HUES64 (cell line): ENCODE results near the gene ACADS.

Source experiments
- H3K27ac ChIP-seq: 2 replicates; pipeline ENCODE4 v1.7.0; 2013; ENCODE audit warnings: low read depth, low read length, inconsistent platforms
- H3K27me3 ChIP-seq: 2 replicates; pipeline ENCODE4 v1.6.1; 2013; ENCODE audit warnings: mild to moderate bottlenecking, low read length; ENCODE audit not compliant: insufficient read depth
- H3K36me3 ChIP-seq: 2 replicates; pipeline ENCODE4 v1.6.1; 2013; ENCODE audit warnings: mild to moderate bottlenecking, low read length; ENCODE audit not compliant: insufficient read depth
- H3K4me1 ChIP-seq: 2 replicates; pipeline ENCODE4 v1.6.1; 2013; ENCODE audit warnings: mild to moderate bottlenecking, low read length, moderate library complexity; ENCODE audit not compliant: insufficient read depth
- H3K4me3 ChIP-seq: 2 replicates; pipeline ENCODE4 v1.5.1; 2013; ENCODE audit warnings: mild to moderate bottlenecking, low read length, moderate library complexity
- H3K9ac ChIP-seq: 2 replicates; pipeline ENCODE4 v1.6.1; 2013; ENCODE audit warnings: mild to moderate bottlenecking, low read depth, low read length
- H3K9me3 ChIP-seq: 2 replicates; pipeline ENCODE4 v1.6.1; 2013; ENCODE audit warnings: low read depth, low read length; ENCODE audit not compliant: insufficient read depth
- WGBS: fragments of 150-250, 120-280 bp; methylation state at CpG from one replicate; pipeline ENCODE4 v1.1.7; 2013; ENCODE audit warnings: missing lambda C conversion rate; 5-methylcytosine and 5-hydroxymethylcytosine counted together

The ACADS gene

GRCh38 chr12:120759591-120760348, 34.1 kb downstream of the ACADS start:
- H3K27me3 ChIP-seq: no peaks in the 10 kb centered on the region
- H3K9me3 ChIP-seq: no peaks in the 10 kb centered on the region
- H3K27ac ChIP-seq: no peak overlapping the region
- WGBS: 89% methylated on average over 26 of the region's 27 CpGs
- H3K9ac ChIP-seq: no peak overlapping the region
- peaks cover 29% of the 10 kb centered on the region for H3K36me3 ChIP-seq
- peaks cover 14% of the 10 kb centered on the region for H3K4me1 ChIP-seq
- no peak overlapping the region for H3K4me3 ChIP-seq

DNA sequence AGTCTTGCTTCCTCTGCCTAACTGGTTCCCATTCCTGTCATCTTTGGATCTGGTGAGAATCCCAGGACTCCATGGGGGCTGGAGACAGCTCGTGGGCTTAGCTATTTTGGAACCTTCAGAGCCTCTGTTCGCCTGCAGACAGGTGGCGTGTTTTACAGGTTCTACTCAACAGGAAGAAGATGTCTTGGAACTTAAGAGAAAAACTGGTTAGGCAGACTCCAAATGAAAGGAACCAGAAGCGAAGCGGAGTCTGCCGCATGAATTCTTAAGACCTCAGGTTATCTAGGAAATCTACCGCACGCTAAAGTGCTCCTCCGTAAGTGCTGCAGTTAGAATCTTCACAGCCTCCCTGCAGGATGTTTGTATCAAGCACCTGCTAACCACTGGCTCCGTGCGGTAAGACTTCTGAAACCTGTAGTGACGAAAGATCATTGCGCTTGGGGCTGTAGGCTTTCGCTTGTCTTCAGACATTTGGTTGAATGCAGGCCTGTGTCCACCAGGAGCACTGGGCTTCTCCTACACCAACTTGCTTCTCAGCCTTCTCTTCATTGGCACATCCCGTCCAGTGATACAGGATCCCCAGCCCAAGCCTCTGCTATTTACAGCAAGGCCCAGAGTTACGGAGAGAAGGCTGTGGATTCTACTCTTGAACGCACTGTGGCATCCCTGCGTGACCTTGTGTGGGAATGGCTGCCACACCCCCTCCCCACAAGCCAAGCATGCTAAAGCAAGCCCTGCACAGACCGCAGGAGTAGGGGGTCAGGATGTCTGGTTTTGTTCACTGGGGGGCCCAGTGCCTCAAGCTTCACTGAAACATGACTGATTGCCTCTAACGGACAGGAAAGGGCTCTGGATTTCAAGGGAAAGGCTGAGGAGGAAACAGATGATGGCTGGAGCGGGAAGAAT, 35.0 kb downstream of the ACADS start:
- Histone ChIP-seq H3K27ac (no peak overlapping the region), H3K4me3 (no peak overlapping the region), H3K36me3 (peaks cover 36% of the 10 kb centered on the region), H3K9me3 (no peaks in the 10 kb centered on the region), H3K9ac (no peak overlapping the region), H3K4me1 (peaks cover 14% of the 10 kb centered on the region), H3K27me3 (no peaks in the 10 kb centered on the region)
- 86% methylated on average over 21 of the region's 21 CpGs for WGBS

DNA sequence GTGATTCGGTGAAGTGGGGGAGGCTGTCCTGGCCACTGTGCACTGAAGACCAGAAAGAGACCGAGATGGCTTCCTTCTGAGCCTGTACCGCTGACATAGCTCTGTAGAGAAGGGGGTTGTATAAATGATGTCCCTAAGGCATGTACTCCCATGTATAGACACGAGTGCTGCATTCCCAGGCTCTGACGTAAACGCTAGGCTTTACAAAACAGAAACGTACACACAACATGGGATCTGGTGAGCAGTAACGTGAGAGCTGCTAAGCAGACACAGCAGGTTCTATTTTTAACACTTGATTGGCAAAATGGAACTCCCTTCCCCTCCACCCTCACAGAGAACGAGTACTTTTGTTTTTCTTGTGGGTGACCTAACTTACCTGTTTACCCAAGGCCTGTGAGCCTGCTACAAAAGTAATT, 35.9 kb downstream of the ACADS start:
- H3K36me3 ChIP-seq: peaks cover 45% of the 10 kb centered on the region
- 96% methylated on average over 9 of the region's 9 CpGs for WGBS
- H3K4me3 ChIP-seq: no peak overlapping the region
- no peak overlapping the region for H3K27ac ChIP-seq
- H3K9me3 ChIP-seq: no peaks in the 10 kb centered on the region
- H3K9ac ChIP-seq: no peak overlapping the region
- H3K27me3 ChIP-seq: no peaks in the 10 kb centered on the region
- peaks cover 14% of the 10 kb centered on the region for H3K4me1 ChIP-seq

DNA sequence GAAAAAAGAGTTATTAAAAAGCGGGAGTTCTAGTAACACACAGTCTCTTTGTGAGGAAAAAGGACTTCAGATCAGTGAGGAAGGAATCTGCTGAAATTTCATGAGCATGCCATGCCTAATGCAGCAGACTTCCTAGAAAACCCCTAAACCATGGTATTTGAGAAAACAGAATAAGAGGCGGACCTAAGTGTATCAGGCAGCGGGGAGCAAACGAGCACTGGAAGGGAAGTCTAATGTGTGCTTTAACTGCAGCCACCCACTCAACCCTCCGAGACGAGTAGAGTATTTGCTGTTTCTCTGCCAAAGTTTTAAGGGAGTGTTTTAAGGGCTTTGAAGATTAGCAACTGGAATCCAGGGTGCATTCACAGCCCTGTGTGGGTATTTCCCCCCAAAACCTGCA, 36.5 kb downstream of the ACADS start:
- WGBS: 93% methylated on average over 6 of the region's 6 CpGs

GRCh38 chr12:120763250-120763649, 37.6 kb downstream of the ACADS start:
- WGBS: 63% methylated on average over 3 of the region's 3 CpGs
- Histone ChIP-seq H3K36me3 (peaks cover 63% of the 10 kb centered on the region), H3K9ac (no peak overlapping the region)

More for the DNA sequence above, 36.5 kb downstream of the ACADS start:
- no peak overlapping the region for H3K9ac ChIP-seq
- no peaks in the 10 kb centered on the region for H3K9me3 ChIP-seq
- H3K4me1 ChIP-seq: peaks cover 14% of the 10 kb centered on the region
- no peaks in the 10 kb centered on the region for H3K27me3 ChIP-seq
- no peak overlapping the region for H3K27ac ChIP-seq
- peaks cover 51% of the 10 kb centered on the region for H3K36me3 ChIP-seq
- no peak overlapping the region for H3K4me3 ChIP-seq

DNA sequence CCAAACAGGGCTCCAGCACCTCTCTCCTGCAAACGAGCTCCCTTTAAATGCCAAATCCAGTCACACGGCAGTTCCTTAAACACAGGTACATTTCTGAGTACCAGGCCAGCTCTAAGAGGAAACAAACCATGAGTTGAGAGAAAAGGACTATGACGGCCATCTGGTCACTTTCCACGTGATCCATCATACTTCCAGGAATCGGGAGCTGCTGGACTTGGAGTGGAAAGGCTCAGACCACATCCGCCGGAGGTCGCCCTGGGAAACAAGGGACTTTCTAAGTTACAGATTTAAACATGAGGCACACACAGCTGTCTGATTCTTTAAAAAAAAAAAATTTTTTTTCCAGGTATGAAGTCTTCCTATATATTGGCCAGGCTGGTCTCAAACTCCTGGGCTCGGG, 39.2 kb downstream of the ACADS start:
- H3K4me3 ChIP-seq: no peak overlapping the region
- H3K9me3 ChIP-seq: no peaks in the 10 kb centered on the region
- no peak overlapping the region for H3K27ac ChIP-seq
- H3K4me1 ChIP-seq: peaks cover 2% of the 10 kb centered on the region; the same call in 1 of the 2 replicates
- H3K27me3 ChIP-seq: no peaks in the 10 kb centered on the region
- H3K9ac ChIP-seq: no peak overlapping the region
- H3K36me3 ChIP-seq: peaks cover 72% of the 10 kb centered on the region
- 94% methylated on average over 9 of the region's 9 CpGs for WGBS

More at GRCh38 chr12:120763250-120763649, 37.6 kb downstream of the ACADS start:
- no peak overlapping the region for H3K4me3 ChIP-seq
- peaks cover 14% of the 10 kb centered on the region for H3K4me1 ChIP-seq
- no peak overlapping the region for H3K27ac ChIP-seq
- no peaks in the 10 kb centered on the region for H3K9me3 ChIP-seq
- H3K27me3 ChIP-seq: no peaks in the 10 kb centered on the region

- H3K36me3 ChIP-seq: peaks cover 68% of the 10 kb centered on the region
- 76% methylated on average over 5 of the region's 5 CpGs for WGBS
These were observed 40.9 kb downstream of the ACADS start for GRCh38 chr12:120766566-120766965.

DNA sequence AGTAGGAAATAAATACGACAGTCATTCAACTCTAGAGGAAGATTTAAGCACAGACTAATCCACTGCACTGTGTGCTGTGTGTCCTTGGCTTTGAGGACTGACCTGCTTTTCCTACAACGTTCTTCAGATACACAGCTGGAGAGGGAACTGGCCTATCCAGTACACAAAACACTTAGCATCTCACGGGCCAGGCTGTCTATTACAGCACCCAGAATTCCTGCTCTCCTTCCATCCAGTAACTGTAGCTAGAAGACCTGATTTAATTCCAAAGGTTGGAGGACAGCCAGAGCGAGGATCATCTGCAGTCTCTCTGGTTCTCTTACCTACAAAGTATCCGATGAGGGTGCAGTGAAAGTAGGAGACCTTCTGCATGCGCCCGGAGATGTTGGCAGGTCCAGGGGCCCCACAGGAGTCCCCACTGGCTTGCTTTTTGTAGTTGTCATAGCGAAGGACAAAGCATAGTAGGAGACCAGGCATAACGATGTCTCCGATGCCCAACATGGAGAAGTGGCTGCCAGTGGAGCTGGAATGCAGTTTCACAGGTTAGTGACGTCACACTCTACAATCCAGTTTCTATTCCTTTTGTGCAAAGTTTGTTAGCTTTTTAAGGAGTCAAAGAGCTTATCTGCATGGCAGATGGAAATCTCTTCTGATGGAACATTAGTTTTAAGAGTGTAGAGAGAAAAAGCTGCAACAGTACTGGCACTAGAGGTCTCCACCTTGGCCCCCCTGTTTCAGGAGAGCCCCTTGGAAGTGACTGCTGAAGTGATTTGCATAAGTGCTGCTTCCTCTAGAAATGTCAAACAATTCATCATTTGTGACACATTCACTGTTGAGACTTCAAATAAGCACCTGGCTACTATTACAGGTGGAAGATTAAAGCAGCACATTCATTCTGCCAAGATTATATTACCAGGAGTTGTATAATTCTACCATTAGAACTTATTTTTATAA, 41.7 kb downstream of the ACADS start:
- Histone ChIP-seq H3K9ac (no peak overlapping the region), H3K4me1 (no peaks in the 10 kb centered on the region; the same call in 1 of the 2 replicates), H3K36me3 (peaks cover 64% of the 10 kb centered on the region)

More at GRCh38 chr12:120766566-120766965, 40.9 kb downstream of the ACADS start:
- Histone ChIP-seq H3K9ac (no peak overlapping the region), H3K4me3 (no peak overlapping the region), H3K27me3 (no peaks in the 10 kb centered on the region), H3K4me1 (no peaks in the 10 kb centered on the region; the same call in 1 of the 2 replicates), H3K9me3 (no peaks in the 10 kb centered on the region), H3K27ac (no peak overlapping the region)

DNA sequence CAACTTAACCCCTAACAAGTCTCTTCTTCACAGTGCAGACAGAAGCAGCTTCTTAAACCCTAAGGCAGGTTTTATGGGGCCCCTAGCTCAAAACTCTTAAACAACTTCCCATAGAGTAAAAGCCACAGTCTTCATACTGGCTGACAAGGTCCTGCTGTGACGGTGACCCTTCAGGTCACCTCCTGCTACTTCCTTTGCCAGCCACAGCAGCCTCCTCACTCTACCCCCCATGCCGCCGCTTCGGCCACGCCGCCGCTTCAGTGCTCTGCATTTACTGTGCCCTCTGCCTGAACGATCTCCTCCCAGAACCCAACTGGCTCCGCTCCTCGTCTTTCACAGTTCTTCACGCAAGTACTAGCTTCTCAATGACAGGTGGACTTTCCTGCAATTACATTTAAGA, 45.5 kb downstream of the ACADS start:
- 77% methylated on average over 11 of the region's 11 CpGs for WGBS
- H3K9me3 ChIP-seq: no peaks in the 10 kb centered on the region
- peaks cover 31% of the 10 kb centered on the region for H3K36me3 ChIP-seq
- H3K4me3 ChIP-seq: no peak overlapping the region
- no peaks in the 10 kb centered on the region; the same call in 1 of the 2 replicates for H3K4me1 ChIP-seq
- no peak overlapping the region for H3K27ac ChIP-seq
- H3K27me3 ChIP-seq: no peaks in the 10 kb centered on the region
- H3K9ac ChIP-seq: no peak overlapping the region

More for the DNA sequence above, 41.7 kb downstream of the ACADS start:
- Histone ChIP-seq H3K9me3 (no peaks in the 10 kb centered on the region), H3K4me3 (no peak overlapping the region), H3K27me3 (no peaks in the 10 kb centered on the region), H3K27ac (no peak overlapping the region)
- 96% methylated on average over 11 of the region's 11 CpGs for WGBS

GRCh38 chr12:120774169-120774916, 48.7 kb downstream of the ACADS start:
- Histone ChIP-seq H3K27me3 (no peaks in the 10 kb centered on the region), H3K9me3 (no peaks in the 10 kb centered on the region), H3K27ac (no peak overlapping the region), H3K36me3 (no peaks in the 10 kb centered on the region), H3K9ac (no peak overlapping the region), H3K4me3 (no peak overlapping the region), H3K4me1 (no peaks in the 10 kb centered on the region; the same call in 1 of the 2 replicates)
- WGBS: 96% methylated on average over 7 of the region's 7 CpGs
